ENCODE results near the gene ADAMTS15.

DNA sequence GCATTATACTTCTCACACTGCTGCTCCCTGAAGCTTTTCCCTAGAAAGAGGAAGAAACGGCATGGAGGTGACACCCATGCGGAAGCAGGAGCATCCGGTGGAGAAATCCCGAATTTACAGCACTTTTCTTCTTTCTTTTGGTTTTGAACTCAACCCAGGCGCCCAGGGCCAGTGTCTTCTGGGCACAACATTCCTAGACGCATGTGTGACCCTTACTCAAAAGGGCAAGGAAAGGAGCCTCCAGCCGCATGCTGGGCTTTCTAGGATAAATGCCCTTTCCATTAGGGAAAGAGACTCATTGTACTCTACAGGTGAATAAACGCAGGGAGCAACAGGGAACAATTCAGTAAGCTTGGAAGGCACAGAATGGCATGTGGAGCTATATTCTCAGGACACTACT is 39.5 kb upstream of the ADAMTS15 start:
- TF ChIP-seq, protein P1, sequence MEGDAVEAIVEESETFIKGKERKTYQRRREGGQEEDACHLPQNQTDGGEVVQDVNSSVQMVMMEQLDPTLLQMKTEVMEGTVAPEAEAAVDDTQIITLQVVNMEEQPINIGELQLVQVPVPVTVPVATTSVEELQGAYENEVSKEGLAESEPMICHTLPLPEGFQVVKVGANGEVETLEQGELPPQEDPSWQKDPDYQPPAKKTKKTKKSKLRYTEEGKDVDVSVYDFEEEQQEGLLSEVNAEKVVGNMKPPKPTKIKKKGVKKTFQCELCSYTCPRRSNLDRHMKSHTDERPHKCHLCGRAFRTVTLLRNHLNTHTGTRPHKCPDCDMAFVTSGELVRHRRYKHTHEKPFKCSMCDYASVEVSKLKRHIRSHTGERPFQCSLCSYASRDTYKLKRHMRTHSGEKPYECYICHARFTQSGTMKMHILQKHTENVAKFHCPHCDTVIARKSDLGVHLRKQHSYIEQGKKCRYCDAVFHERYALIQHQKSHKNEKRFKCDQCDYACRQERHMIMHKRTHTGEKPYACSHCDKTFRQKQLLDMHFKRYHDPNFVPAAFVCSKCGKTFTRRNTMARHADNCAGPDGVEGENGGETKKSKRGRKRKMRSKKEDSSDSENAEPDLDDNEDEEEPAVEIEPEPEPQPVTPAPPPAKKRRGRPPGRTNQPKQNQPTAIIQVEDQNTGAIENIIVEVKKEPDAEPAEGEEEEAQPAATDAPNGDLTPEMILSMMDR (IDR thresholded peaks at IDR 0.05 in 8 of 11, conservative IDR thresholded peaks at IDR 0.05 in 3 of 11): no peak
- TF ChIP-seq POLR2A (IDR thresholded peaks at IDR 0.05): no peak
- TF ChIP-seq POLR2AphosphoS5 (IDR thresholded peaks at IDR 0.05): no peak
